GM19351 (cell line): ENCODE results near the gene CLDN9.
A peak's percentile ranks its signal among the peaks of the same experiment; 100 is the strongest.

Experiments
- ATAC-seq: cut with Tn5 transposase; IDR thresholded peaks from one replicate; pipeline ENCODE4 v1.9.1; 2021; ENCODE audit warnings: mild to moderate bottlenecking, moderate library complexity; ENCODE audit not compliant: unreplicated experiment

CLDN9 gene

DNA sequence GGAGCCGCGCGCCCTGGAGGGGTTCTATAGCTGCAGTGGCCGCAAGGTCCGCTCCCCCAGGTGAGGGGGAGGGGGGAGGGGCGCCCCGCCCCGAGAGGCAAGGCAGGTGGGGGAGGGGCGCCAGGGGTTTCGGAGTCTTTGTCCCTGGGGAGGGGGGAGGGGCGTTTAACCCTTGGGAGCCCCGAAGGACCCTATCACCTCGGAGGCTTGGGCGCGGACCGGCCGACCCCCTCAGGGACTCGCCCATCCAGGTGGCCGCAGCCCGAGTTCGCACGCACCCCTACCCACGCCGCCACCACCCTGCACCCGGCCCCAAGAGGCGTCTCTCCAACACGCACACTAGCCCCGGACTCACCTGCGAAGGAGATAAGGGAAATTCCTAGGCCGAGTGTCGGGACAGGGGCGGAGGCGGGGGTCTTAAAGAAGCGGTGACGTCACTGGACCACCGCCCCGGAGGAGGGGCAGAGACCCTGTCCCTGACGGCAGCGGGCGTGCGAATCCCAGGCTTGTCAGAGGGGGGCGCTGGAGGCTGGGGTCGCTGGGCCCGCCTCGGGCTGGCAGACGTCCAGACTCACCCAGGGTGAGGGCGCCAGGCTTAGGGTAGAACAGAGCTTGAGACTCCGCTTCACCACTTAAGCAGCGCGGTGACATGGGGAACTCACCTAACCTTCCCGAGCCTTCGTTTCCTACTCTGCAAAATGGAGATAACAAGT lies 5.2 kb downstream of the CLDN9 start, which contains the start of gene CLDN6:
CLDN6 (minus strand) TSS at position 390 of the 713 bp plus-strand sequence. CDS start 2,162 bp downstream, outside the sequence.
- no peak for ATAC-seq

DNA sequence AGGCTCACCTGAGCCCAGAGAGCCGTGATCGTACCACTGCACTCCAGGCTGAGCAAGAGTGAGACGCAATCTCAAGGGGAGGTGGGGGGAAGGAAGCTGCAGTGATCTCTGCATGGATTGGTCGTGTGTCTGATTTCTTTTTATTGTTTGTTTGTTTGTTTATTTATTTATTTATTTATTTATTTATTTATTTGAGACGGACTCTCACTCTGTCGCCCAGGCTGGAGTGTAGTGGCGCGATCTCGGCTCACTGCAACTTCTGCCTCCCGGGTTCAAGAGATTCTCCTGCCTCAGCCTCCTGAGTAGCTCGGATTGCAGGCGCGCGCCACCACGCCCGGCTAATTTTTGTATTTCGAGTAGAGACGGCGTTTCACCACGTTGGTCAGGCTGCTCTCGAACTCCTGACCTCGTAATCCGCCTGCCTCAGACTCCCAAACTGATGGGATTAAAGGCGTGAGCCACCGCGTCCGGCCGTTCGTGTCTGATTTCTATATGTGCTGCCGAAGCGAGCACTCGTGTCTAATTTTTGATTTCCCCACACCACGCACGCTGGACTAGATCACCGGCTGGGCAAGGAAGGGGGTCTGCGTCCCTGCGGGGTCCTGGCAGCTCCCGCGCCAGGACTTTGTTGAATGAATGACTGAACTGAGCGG lies 7.0 kb downstream of the CLDN9 start:
- no peak for ATAC-seq

DNA sequence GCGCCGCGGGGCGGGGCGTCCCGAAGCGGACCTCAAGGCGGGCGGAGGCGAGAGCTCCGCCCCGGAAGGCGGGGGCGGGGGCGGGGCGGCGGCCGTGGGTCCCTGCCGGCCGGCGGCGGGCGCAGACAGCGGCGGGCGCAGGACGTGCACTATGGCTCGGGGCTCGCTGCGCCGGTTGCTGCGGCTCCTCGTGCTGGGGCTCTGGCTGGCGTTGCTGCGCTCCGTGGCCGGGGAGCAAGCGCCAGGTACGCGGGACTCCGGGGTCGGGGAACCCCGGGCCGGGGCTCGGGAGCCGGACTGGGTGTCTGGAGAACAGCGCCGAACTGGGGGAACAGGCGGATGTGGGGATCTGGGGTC lies 7.5 kb downstream of the CLDN9 start, which contains the start of gene TNFRSF12A:
TNFRSF12A (plus strand) TSS at position 122 of the 357 bp plus-strand sequence; CDS start at position 152, 30 bp downstream.
- ATAC-seq, result no peak

DNA sequence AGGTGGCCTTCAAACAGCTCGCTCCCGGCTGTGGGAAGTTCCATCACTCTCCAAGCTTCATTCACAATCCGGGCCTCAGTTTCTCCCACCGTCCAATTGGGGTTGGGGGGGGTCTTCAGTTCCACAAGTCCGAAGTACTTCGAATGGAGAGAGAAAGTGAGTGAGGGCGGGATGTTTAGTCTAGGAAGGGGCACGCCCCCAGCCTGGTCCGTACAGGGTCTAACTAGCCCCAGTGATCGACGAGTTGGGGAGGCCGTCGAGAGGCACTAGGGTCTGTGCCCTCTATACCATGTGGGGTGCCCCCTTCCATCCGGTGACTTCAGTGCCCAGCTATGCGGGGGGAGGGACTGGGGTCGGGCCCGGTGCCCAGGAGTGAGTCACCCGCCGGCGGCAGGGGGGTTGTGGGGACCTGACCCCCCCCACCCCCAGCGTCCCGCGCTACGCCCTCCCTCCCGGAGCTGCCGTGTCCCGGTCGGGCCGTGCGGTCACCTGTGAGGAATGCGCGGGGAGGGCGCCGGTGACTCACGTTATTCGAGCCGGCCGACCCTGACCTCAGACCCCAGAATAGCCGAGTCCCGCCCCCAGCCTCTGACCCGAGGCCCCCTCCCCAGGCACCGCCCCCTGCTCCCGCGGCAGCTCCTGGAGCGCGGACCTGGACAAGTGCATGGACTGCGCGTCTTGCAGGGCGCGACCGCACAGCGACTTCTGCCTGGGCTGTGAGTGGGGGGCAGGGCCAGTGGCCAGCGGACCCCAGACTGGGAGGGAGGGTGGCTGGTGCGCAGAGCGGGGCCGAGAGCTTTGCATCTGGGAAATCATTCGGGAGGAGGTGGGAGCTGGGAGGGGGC lies 8.1 kb downstream of the CLDN9 start:
- ATAC-seq, result no peak

GRCh38 chr16:3021449-3022207 lies 8.9 kb downstream of the CLDN9 start:
- no peak for ATAC-seq

GRCh38 chr16:3022208-3022683 lies 9.5 kb downstream of the CLDN9 start:
- no peak for ATAC-seq

DNA sequence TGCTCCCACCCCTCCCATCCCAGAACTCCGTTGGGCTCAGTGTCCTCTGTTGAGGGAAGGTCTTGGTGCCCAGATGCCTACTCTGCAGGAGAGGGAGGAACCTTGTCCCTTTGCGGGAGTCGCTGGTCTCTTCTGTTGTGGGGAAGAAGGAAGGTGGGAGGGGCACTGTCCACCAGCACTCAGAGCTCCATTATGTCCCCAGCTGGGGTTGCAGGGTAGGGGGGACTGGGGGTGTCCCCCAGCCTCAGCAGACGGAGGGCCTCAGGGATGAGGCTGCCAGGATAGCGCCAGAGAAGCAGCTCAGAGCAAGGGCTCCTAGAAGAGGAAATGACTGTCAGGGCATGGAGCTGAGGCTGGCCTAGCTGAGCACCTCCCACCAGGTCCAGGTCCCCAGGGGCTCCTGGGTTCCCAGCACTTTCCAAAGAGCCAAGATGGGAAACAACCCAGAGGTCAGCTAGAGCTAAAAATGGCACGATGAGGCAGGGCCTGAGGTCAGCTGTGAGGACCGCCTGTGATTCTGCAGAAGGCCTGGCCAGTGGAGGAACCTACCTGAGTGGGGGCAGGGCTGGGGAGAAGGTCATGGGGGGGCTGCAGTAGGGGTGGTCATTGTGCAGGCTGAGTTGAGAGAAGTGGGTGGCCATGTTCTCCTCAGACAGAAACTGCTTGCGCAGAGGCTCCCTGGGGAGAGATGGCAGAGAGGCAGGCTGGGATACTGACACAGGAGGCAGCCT lies 10.1 kb downstream of the CLDN9 start:
- no peak for ATAC-seq

DNA sequence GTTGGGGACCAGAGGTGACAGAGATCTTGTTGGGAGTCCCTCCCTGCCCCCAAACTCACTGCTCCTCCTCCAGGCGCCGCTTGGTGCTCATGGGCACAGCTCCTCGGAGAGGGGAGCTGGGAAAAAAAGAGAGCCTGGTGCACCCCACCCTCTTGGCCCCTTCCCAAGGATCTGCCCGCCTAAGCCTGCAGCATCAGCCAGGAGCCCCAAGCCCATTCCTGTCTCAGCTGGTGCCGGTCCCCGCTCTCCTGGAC lies 10.6 kb downstream of the CLDN9 start:
- ATAC-seq, result no peak

GRCh38 chr16:3023669-3024478 lies 11.2 kb downstream of the CLDN9 start, which contains the start of the genes HCFC1R1 and THOC6:
HCFC1R1 (minus strand) TSS chr16:3023942; CDS start chr16:3023941, 1 bp downstream.
THOC6 (plus strand) TSS chr16:3024035; CDS start chr16:3024327, 292 bp downstream.
- ATAC-seq, result peak; percentile 74

DNA sequence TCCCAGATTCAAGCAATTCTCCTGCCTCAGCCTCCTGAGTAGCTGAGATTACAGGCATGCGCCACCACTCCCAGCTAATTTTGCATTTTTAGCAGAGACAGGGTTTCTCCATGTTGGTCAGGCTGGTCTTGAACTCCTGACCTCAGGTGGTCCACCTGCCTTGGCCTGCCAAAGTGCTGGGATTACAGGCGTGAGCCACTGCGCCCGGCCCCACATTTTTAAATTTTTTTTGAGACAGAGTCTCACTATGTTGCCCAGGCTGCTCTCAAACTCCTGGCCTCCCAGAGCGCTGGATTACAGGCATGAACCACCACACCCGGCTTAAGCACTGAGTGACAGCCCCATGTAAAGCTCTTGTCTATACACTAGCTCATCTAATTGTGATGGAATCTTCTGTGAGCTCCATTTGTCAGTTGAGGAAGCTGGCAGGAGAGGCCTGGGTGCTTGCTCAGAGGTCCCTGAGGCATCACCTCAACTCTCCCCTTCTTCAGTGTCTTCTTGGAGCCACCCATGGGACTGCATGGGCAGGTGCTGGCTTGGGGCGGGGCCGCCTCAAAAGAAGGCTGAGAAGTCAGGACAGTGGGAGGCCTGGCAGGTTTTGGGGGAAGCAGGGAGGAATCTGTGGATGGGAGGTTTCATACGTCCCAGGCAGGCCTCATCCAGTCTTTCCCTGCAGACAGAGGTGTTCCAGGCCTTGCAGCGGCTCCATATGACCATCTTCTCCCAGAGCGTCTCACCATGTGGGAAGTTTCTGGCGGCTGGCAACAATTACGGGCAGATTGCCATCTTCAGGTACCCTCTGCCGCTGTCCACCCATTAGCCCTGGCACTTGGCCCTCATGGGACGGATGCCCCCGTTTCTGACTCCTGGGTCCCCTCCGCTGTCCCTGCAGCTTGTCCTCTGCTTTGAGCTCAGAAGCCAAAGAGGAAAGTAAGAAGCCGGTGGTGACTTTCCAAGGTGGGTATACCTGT lies 12.6 kb downstream of the CLDN9 start:
- ATAC-seq, result no peak

DNA sequence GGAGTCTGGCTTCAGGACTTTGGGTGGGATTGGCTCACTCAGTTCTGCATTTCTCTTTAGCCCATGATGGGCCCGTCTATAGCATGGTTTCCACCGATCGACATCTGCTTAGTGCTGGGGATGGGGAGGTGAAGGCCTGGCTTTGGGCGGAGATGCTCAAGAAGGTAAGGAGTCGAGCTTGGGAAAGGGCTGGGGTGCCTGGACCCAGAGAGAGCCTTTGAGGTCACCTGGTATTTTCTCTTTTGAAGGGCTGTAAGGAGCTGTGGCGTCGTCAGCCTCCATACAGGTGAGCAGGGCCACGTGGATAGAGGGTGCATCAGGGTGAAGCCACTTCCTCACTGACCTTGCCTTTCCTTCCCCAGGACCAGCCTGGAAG lies 13.3 kb downstream of the CLDN9 start:
- ATAC-seq, result no peak

GRCh38 chr16:3026609-3027488 lies 14.1 kb downstream of the CLDN9 start:
- no peak for ATAC-seq

- no peak for ATAC-seq
Measured at GRCh38 chr16:3027489-3027795, 14.7 kb downstream of the CLDN9 start.

DNA sequence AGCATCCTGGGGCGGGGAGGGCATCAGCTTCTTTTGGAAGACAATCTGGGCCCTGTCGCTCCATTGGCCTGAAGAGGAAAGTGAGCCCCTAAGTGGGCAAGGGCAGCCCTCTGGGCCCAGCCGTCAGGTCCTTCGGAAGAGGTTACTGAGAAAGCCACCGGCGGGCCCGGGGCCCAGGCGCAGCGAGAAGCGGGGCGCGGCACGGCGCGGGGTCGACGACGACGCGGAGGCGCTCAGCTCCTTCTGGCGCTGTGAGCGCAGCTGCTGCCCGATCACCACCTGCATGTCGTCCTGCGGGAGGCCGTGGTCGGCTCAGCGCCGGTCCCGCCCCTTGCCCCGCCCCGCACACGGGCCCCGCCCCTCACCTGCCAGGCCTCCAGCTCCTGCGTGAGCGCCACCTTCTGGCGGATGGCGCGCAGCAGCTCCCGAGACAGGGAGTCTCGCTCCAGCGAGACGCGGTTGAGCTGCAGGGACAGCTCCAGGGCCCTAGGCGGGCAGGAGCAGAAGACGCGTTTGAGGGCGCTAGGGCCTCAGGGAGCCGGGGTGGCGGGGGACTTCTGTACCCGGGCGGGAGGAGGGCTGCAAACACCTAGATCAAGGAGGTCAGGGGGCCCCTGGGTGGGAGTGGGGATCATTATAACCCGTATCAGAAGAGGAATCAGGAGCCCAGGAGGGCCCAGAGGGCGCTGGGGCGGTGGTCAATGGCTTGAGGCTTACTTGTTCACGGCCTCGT lies 15.4 kb downstream of the CLDN9 start:
- no peak for ATAC-seq

DNA sequence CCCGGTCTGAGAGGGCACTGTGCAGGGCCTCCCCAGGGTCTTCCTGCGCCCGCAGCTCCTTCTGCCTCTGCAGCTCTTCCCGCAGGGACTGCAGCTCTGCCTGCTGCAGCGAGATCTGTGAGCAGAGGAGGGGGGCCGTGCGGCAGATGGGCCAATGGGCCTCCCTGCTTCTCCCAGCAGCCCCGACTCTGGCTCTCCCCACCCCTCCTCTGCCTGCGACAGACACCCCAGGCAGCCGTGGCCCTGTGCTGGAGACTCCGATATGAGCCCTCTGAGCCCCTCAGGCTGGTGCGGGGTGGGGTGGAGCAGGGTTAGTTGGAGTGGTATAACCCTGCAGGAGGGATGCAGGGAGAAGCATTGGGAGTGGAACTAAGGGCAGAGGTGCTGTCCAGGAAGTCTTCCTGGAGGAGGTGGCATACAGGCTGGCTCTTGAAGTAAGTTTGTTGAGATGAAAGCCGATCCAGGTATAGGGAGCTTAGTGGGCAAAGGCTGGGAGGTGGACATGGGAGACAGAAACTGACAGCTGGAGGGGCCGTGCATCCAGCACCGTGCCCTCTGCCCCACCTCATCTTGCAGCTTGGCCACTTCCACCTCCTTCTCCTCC lies 16.1 kb downstream of the CLDN9 start:
- ATAC-seq, result no peak

- no peak for ATAC-seq
Measured at GRCh38 chr16:3029491-3030221, 16.9 kb downstream of the CLDN9 start.
